GOT3 (cell line): ENCODE measurements around the gene LRIT2.

Source experiments
- DNase-seq: peaks from one replicate; lab custom pipeline; 2025; ENCODE audit warnings: mixed read lengths; lab: John Stamatoyannopoulos, UW

Gene LRIT2

GRCh38 chr10:84225427-84226173 is at the start of gene LRIT2:
Gene LRIT2, minus strand, starts transcription at chr10:84225544. Its CDS starts 24 bp downstream, at chr10:84225520.
- no peak for DNase-seq

DNA sequence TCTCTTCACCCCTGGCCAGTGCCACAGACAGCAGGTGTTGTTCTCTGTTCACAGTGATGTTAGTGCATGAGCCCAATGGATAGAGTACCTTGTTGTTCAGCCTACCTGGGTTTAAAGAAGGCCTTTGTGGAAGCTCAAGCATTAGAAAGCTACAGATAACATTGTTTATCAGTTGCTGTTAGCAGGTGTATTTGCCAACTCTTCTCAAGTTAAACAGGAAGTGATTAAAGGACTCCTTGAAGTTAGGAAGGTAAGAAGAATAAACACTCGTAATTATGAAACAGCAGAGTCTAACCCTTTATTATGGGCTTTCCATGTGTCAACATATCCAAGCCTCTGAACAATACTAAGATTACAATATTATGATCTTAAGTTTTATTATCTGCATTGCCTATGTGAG is 45.4 kb upstream of the LRIT2 start:
- no peak for DNase-seq

GRCh38 chr10:84269773-84270172 is 44.4 kb upstream of the LRIT2 start:
- DNase-seq = no peak

GRCh38 chr10:84269162-84269561 is 43.8 kb upstream of the LRIT2 start:
- DNase-seq = no peak

GRCh38 chr10:84267503-84268126 is 42.3 kb upstream of the LRIT2 start:
- no peak for DNase-seq

GRCh38 chr10:84265418-84265817 is 40.1 kb upstream of the LRIT2 start:
- no peak for DNase-seq

GRCh38 chr10:84264611-84265141 is 39.3 kb upstream of the LRIT2 start:
- peak; percentile 17 for DNase-seq

- no peak for DNase-seq
Observed at GRCh38 chr10:84263716-84264115, 38.4 kb upstream of the LRIT2 start.

GRCh38 chr10:84262190-84262956 is 37.0 kb upstream of the LRIT2 start:
- no peak for DNase-seq

DNA sequence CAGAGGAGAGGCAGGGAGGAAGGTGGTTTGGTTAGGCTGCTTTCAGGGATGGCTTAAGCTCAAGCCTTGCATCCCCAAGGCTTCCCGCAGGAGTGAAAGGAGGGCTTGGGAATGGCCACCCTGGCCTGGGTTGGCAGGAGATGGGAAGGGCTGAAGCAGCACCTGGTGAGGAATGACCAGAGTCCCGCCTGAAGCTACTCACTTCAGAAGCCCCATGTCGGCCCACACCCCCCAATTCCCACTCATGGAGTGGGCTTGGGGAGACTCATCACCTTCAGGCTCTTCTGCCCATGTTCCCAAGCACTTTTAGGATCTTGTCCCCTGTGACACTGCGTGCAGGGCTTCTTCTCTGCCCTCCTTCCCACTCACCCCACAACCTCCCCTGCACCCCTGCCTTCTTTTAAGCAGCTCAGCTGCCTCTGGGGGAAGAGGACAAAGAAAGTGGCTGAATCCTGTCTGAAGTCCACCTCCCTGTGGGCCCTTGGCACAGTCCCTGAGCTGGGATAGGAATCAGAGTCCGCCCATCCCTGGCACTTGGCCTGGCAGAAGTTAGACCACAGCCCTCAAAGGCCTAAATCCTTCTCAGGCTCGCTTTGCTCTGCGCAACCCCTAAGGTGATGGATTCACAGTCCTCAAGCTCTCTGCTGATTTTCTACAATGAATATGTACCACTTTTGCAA is 36.0 kb upstream of the LRIT2 start:
- DNase-seq = no peak

DNA sequence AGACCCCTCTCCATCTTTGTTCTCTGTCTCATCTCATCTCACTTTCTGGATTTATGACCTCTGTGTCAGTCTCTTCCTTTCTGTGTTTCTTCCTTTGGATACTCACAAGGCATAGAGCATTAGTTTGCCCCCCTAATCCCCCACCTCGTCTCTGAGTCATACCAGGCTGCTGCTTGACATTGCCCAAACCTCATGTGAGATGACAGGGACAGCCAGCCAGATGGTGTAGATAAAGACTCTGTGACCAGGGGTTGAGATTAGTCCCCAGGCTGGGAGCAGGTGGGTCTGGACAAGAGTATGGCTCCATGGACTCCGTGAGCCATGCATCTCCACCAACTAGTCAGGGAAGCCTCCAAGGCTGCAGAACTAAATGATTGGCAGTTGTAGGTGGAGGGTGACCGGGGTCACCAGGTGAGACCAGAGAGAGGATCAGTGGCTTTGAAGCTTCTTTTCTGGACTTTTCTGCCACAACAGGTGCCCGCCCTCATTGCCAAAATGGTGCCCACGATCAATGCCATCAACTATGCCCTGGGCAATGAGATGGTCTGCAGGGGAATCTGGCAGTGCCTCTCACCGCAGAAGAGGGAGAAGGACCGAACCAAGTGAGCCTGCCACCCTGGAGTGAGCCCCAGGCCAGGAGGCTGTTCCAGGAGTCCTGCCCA is 32.8 kb upstream of the LRIT2 start:
- no peak for DNase-seq

GRCh38 chr10:84257343-84258020 is 32.1 kb upstream of the LRIT2 start:
- DNase-seq = no peak

GRCh38 chr10:84256510-84257342 is 31.4 kb upstream of the LRIT2 start:
- no peak for DNase-seq

DNA sequence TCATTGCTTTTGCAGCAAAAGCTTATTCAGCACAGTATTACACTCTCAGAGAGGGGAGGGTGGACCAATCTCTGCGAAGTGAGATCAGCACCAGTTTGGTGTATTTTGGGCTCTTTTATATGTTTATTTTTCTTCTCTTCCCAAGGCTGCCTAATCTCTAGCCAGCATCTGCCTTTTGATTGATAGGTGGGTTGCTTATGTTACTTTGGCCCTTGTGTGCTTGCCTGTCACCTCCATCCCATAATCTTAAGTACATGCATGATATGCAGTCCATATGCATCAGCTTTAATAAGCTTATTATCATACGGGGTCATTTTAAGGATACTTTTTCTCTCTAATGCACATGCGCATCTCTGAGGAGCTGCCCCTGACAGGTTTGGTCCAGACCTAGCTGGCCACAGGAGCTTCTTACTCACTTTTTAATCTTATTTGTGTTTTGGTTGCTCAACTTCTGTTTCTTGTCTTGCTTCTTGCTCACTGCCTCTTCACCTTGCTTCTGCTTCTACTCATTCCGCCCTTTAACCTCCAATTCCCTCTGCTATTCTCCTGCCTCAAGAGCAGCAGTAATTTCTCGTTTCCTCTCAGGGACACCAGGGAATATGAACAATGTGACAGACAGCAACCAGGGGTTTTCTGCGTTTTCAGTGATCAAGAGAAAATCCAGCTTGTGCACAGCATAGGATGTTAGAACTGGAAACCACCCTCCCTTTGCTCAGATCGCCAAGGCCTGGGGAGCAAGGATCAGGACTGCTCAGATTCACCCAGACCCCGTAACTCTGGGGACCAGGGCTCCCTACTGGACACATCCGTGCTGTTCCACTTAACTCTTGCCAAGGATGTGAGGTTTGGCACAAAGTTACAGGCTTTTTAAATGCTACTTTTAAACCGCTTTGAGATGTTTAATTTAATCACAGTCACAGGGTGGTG is 29.5 kb upstream of the LRIT2 start:
- DNase-seq = no peak

DNA sequence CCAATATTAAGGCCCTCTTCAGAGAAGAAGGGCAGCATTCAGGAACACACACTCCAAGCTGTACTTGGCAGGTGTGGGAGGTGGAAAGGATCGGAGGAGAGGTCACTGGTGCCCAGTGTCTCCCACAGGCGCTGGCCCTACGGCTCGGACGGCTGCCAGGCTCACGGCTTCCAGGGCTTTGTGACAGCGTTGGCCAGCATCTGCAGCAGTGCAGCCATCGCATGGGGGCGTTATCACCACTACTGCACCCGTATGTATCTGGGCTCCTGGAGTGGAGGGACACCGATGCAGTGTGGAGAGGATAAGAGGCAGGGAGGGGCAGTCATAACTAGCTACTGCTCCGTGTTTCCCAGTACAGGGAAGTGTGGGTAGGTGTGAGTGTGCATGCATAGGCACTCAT is 23.4 kb upstream of the LRIT2 start:
- no peak for DNase-seq

DNA sequence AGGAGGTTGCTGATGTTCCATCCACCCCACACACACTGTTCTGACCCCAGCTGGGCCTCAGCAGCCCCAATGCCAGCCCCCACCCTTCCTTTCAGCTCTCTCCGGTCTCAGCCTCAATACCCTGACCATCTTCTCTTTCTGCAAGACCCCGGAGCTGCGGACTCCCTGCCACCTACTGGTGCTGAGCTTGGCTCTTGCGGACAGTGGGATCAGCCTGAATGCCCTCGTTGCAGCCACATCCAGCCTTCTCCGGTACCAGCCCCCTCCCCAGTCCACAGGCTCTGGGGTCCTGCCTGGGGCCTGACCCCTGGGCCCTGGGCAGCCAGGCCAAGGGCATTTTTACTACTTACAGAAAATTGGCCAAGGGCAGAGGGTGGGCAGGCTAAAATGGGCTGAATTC is 22.2 kb upstream of the LRIT2 start:
- no peak for DNase-seq

DNA sequence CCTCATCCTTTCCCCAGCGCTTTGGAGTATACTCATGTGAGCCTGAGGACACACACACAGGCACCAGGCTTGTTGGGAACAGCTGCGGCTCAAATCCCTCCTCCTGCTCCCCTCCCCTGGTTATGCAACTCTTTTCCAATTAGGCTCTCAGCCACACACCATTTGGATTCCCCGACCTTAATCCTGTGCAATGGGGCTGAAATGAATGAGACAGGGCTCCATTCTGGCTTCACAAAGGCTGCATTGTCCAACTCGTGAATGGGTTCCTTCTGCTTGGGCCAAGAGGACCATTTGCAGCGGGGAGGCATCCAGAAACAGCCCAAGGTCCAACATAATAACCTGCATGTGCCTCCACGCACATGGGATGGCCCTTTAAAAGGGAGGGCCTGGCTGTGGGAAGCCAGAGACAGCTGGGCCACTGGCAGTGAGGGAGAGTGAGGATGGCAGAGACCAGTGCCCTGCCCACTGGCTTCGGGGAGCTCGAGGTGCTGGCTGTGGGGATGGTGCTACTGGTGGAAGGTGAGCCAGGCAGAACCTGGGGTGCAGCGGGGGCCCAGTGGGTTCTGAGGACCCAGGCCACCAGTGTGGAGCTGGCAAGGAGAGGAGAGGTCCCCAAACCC is 19.4 kb upstream of the LRIT2 start, which contains the start of gene RGR:
RGR (plus strand) TSS at position 403 of the 620 bp plus-strand sequence; CDS start at position 441, 38 bp downstream.
- DNase-seq = no peak

DNA sequence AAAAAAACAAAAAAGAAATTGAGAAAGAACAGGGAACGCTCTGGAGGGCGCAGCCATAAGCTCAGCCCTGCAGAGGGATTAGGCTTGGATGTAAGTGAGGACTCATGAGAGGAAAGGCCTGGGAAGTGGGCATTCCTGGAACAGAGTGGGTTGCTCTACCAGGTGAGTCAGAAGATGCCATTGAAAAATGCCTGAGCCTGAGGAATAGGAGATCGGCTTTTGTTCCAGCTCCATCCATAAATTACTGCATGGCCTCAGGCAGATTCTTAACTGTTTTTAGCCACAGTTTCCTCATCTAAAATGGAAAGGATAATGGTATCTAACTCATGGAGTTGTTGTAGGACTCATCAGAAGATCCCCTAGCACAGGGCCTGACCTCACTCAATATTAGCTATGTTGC is 18.4 kb upstream of the LRIT2 start:
- DNase-seq = no peak
